Esophagus muscularis mucosa (tissue), 4 donors: ENCODE measurements around the gene CTF1. TPM values are rescaled to one million over a fixed set of nuclear protein-coding genes. Genes with fewer than 3 reads are reported as not detected.

ENCODE experiments used
- DNase-seq: peaks from one replicate; pipeline ENCODE4 v3.0.0-alpha.2; 2017; ENCODE audit errors: extremely low spot score
- H3K27ac ChIP-seq, 4 donors: fragments of 200-600 bp; sonication (generic); replicated peaks in 1 of 4; 1 replicate in 3 of 4; 2 replicates in 1 of 4; pipeline ENCODE4 v1.5.1; 2016 to 2019; ENCODE audit warnings: mild to moderate bottlenecking in 1 of 4
- H3K27me3 ChIP-seq, 4 donors: fragments of 200-600 bp; sonication (generic); one replicate each; pipeline versions ENCODE4 v1.5.1 to v1.6.0; 2016 to 2019
- H3K36me3 ChIP-seq, 4 donors: fragments of 200-600 bp; sonication (generic); one replicate each; pipeline ENCODE4 v1.5.1; 2016 to 2019
- H3K4me1 ChIP-seq, 4 donors: fragments of 200-600 bp; sonication (generic); one replicate each; pipeline ENCODE4 v1.5.1; 2016 to 2019
- H3K4me3 ChIP-seq, 4 donors: fragments of 200-600 bp; sonication (generic); 1 replicate in 2 of 4; 2 replicates in 2 of 4; pipeline ENCODE4 v1.5.1; 2016 to 2019; ENCODE audit warnings: mild to moderate bottlenecking in 4 of 4, moderate library complexity in 1 of 4
- H3K9me3 ChIP-seq, 4 donors: fragments of 200-600 bp; sonication (generic); 1 replicate in 3 of 4; 2 replicates in 1 of 4; pipeline ENCODE4 v1.5.1; 2016 to 2019
- CTCF ChIP-seq, 3 experiments: fragments of 200-600 bp in 2 of 3; fragments of 450-650 bp in 1 of 3; sonication (generic) in 2 of 3; IDR thresholded peaks; one replicate each; pipeline ENCODE4 v1.5.1; 2017 to 2019; ENCODE audit warnings: antibody characterized with exemption in 3 of 3, mild to moderate bottlenecking in 2 of 3, moderate library complexity in 1 of 3
- EP300 ChIP-seq: sonication (generic); formaldehyde crosslinking; IDR thresholded peaks from one replicate; pipeline ENCODE4 v1.6.1; 2017; ENCODE audit warnings: antibody characterized with exemption
- POLR2A ChIP-seq: fragments of 450-650 bp; IDR thresholded peaks from one replicate; pipeline ENCODE4 v1.6.1; 2017; ENCODE audit warnings: antibody characterized with exemption, moderate library complexity, mild to moderate bottlenecking, low read depth
- POLR2AphosphoS5 ChIP-seq, 2 donors: sonication (generic); formaldehyde crosslinking; IDR thresholded peaks; one replicate each; pipeline ENCODE4 v1.6.1; 2017; ENCODE audit warnings: antibody characterized with exemption in 2 of 2
- WGBS: methylation state at CpG from one replicate; pipeline ENCODE4 v1.1.5; 2018; 5-methylcytosine and 5-hydroxymethylcytosine counted together
- intact Hi-C: fragments of 100-400 bp; cut with DNase I; formaldehyde crosslinking; loops from one replicate; pipeline ENCODE4 v1.15.1; 2023
- total RNA-seq, 4 donors: library from RNA; depleted of rRNA; stranded (reverse); fragments of >200 nt; gene quantifications; one replicate each; pipeline versions ENCODE4 v1.1.0 to v1.2.1, GENCODE V29; 2016

The CTF1 gene
- total RNA-seq, 4 donors from 2014 or later, result 6.2 to 18.8 (median 10.9) TPM

- no peak for DNase-seq
- no peaks in the 10 kb centered on the region for H3K27me3 ChIP-seq
- H3K4me3 ChIP-seq, result peak overlapping the region; percentile 63 to 71 (median 68)
- 52% methylated on average over 30 of the region's 32 CpGs for WGBS
- intact Hi-C loops, result no loop called here
- H3K9me3 ChIP-seq, result no peaks in the 10 kb centered on the region
- peak overlapping the region; percentile 96 to 99 (median 98) for H3K27ac ChIP-seq
- peaks cover 35 to 48% (median 45%) of the 10 kb centered on the region in 4 donors for H3K4me1 ChIP-seq
- TF ChIP-seq POLR2AphosphoS5 (IDR thresholded peaks at IDR 0.05), result no peak
- no peak for TF ChIP-seq EP300
- no peak for TF ChIP-seq POLR2A
- TF ChIP-seq CTCF (IDR thresholded peaks at IDR 0.05), result no peak
- peaks cover 0 to 20% (median 16%) of the 10 kb centered on the region in 4 donors for H3K36me3 ChIP-seq
Observed at GRCh38 chr16:30895627-30896260, 670 bp upstream of the CTF1 start.

- H3K27me3 ChIP-seq, result no peaks in the 10 kb centered on the region
- peak in 1 of 3 experiments; percentile 20 for TF ChIP-seq CTCF (IDR thresholded peaks at IDR 0.05)
- TF ChIP-seq POLR2AphosphoS5 (IDR thresholded peaks at IDR 0.05), result peak; percentile 76 to 77
- peak; percentile 13 for TF ChIP-seq POLR2A
- no peak for TF ChIP-seq EP300
- DNase-seq, result peak; percentile 98
- H3K4me1 ChIP-seq, result peaks cover 35 to 61% (median 55%) of the 10 kb centered on the region in 4 donors
- 38% methylated on average over 13 of the region's 31 CpGs for WGBS
- H3K4me3 ChIP-seq, result peak overlapping the region; percentile 63 to 71 (median 68)
- intact Hi-C loops, result no loop called here
- H3K36me3 ChIP-seq, result peaks cover 0 to 7% (median 4%) of the 10 kb centered on the region in 4 donors
- no peaks in the 10 kb centered on the region for H3K9me3 ChIP-seq
- H3K27ac ChIP-seq, result peak overlapping the region; percentile 96 to 99 (median 98)
Observed at GRCh38 chr16:30896889-30897733, 697 bp downstream of the CTF1 start.

- intact Hi-C loops, result loop anchor here (2.0 kb wide), 1 partner anchor 55 kb away; no protein-coding TSS in a partner anchor
- Histone ChIP-seq H3K4me3 (no peak overlapping the region), H3K4me1 (peaks cover 25 to 57% (median 50%) of the 10 kb centered on the region in 4 donors), H3K36me3 (peaks cover 0 to 4% (median 0%) of the 10 kb centered on the region in 4 donors), H3K27me3 (no peaks in the 10 kb centered on the region), H3K9me3 (no peaks in the 10 kb centered on the region), H3K27ac (no peak overlapping the region)
- no peak for TF ChIP-seq CTCF (IDR thresholded peaks at IDR 0.05)
- no peak for TF ChIP-seq POLR2A
- TF ChIP-seq POLR2AphosphoS5 (IDR thresholded peaks at IDR 0.05), result no peak
- TF ChIP-seq EP300, result no peak
- no peak for DNase-seq
- WGBS, result 60% methylated on average over 1 of the region's 2 CpGs
Observed at GRCh38 chr16:30899794-30900193, 3.4 kb downstream of the CTF1 start.

- intact Hi-C loops, result loop anchor here (2.0 kb wide), 1 partner anchor 56 kb away; no protein-coding TSS in a partner anchor
Observed at GRCh38 chr16:30900588-30900987, 4.2 kb downstream of the CTF1 start.

More at GRCh38 chr16:30900588-30900987, 4.2 kb downstream of the CTF1 start:
- Histone ChIP-seq H3K4me3 (no peak overlapping the region), H3K4me1 (peaks cover 17 to 51% (median 43%) of the 10 kb centered on the region in 4 donors), H3K36me3 (peaks cover 0 to 4% (median 0%) of the 10 kb centered on the region in 4 donors), H3K27ac (no peak overlapping the region), H3K9me3 (no peaks in the 10 kb centered on the region), H3K27me3 (no peaks in the 10 kb centered on the region)
- no peak for TF ChIP-seq POLR2AphosphoS5 (IDR thresholded peaks at IDR 0.05)
- TF ChIP-seq CTCF (IDR thresholded peaks at IDR 0.05), result no peak
- no peak for TF ChIP-seq POLR2A
- TF ChIP-seq EP300, result no peak
- DNase-seq, result no peak
- WGBS, result 93% methylated on average over 5 of the region's 5 CpGs
